ENCODE results near the gene GRIK4.

The GRIK4 gene

DNA sequence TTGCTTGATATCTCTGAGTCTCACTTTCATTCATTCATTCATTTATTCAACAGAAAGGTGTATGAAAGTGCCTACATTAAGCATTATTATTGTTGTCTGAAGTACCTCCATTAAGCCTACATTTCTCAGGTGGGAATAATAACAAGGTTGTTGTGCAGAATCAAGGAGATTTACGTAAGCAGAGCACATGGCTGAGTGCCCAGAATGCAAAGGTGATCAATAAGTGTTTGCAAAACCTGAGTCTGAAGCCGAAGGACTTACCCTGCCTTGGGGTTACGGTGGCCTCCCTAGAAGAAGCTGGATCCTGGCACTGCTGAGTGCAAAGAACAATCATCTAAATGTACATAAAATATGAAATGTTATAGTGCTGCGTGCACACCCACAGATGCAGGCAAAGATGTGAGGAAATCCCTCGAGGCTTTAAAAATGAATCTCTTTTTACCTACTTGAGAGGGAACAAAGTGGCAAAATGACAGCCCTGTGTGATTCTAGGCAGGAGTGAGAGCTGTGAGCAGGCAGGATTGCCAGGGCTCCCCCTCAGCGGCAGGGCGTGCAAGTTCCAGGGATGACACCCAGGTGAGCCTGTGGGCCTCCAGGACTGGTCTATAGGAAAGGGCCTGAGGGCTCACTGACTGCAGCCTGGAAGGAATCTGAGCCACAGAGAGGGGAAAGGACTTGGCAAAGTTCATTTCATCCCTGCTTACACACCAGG is 379.2 kb downstream of the GRIK4 start:
- Histone ChIP-seq H3K4me1 (ENCODE audit: insufficient read depth, low read length, poor library complexity, severe bottlenecking) (no peaks in the 10 kb centered on the region), H3K36me3 (ENCODE audit: insufficient read depth, low read length) (no peaks in the 10 kb centered on the region), H3K9ac (ENCODE audit: low read depth, low read length, poor library complexity, severe bottlenecking) (no peak overlapping the region), H3K79me2 (ENCODE audit: insufficient read depth, low read length) (no peaks in the 10 kb centered on the region), H3K27me3 (ENCODE audit: insufficient read depth, low read length, poor library complexity, severe bottlenecking) (no peaks in the 10 kb centered on the region), H3F3A (ENCODE audit: low read depth) (no peaks in the 10 kb centered on the region), H4K20me1 (ENCODE audit: insufficient read depth, low read length, poor library complexity, severe bottlenecking) (no peaks in the 10 kb centered on the region), H3K4me2 (ENCODE audit: low read depth, low read length, poor library complexity, severe bottlenecking) (no peak overlapping the region), H2AFZ (ENCODE audit: low read length) (no peak overlapping the region), H3K4me3 (ENCODE audit: low read length, poor library complexity, severe bottlenecking) (no peak overlapping the region), H3K9me2 (replicated peaks; ENCODE audit: low read depth, low read length) (no peaks in the 10 kb centered on the region), H3K9me3 (ENCODE audit: insufficient read depth, low read depth, low read length) (no peaks in the 10 kb centered on the region)
- TF ChIP-seq EZH2phosphoT487 (IDR thresholded peaks at IDR 0.05; ENCODE audit: borderline replicate concordance) = no peak
- TF ChIP-seq, protein P1, sequence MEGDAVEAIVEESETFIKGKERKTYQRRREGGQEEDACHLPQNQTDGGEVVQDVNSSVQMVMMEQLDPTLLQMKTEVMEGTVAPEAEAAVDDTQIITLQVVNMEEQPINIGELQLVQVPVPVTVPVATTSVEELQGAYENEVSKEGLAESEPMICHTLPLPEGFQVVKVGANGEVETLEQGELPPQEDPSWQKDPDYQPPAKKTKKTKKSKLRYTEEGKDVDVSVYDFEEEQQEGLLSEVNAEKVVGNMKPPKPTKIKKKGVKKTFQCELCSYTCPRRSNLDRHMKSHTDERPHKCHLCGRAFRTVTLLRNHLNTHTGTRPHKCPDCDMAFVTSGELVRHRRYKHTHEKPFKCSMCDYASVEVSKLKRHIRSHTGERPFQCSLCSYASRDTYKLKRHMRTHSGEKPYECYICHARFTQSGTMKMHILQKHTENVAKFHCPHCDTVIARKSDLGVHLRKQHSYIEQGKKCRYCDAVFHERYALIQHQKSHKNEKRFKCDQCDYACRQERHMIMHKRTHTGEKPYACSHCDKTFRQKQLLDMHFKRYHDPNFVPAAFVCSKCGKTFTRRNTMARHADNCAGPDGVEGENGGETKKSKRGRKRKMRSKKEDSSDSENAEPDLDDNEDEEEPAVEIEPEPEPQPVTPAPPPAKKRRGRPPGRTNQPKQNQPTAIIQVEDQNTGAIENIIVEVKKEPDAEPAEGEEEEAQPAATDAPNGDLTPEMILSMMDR (conservative IDR thresholded peaks at IDR 0.05; ENCODE audit: low read length) = no peak

- no peak for TF ChIP-seq EZH2phosphoT487 (IDR thresholded peaks at IDR 0.05; ENCODE audit: borderline replicate concordance)
- TF ChIP-seq, protein P1 (conservative IDR thresholded peaks at IDR 0.05; ENCODE audit: low read length) = no peak
- H2AFZ ChIP-seq (ENCODE audit: low read length) = no peak overlapping the region
- no peaks in the 10 kb centered on the region for H3K9me3 ChIP-seq (ENCODE audit: insufficient read depth, low read depth, low read length)
- H3F3A ChIP-seq (ENCODE audit: low read depth) = no peaks in the 10 kb centered on the region
- H3K79me2 ChIP-seq (ENCODE audit: insufficient read depth, low read length) = no peaks in the 10 kb centered on the region
- no peaks in the 10 kb centered on the region for H4K20me1 ChIP-seq (ENCODE audit: insufficient read depth, low read length, poor library complexity, severe bottlenecking)
- no peaks in the 10 kb centered on the region for H3K36me3 ChIP-seq (ENCODE audit: insufficient read depth, low read length)
- no peaks in the 10 kb centered on the region for H3K4me1 ChIP-seq (ENCODE audit: insufficient read depth, low read length, poor library complexity, severe bottlenecking)
- no peaks in the 10 kb centered on the region for H3K27me3 ChIP-seq (ENCODE audit: insufficient read depth, low read length, poor library complexity, severe bottlenecking)
- no peak overlapping the region for H3K9ac ChIP-seq (ENCODE audit: low read depth, low read length, poor library complexity, severe bottlenecking)
- no peak overlapping the region for H3K4me3 ChIP-seq (ENCODE audit: low read length, poor library complexity, severe bottlenecking)
- H3K9me2 ChIP-seq (replicated peaks; ENCODE audit: low read depth, low read length) = no peaks in the 10 kb centered on the region
- H3K4me2 ChIP-seq (ENCODE audit: low read depth, low read length, poor library complexity, severe bottlenecking) = no peak overlapping the region
Observed at GRCh38 chr11:120893440-120894201, 382.1 kb downstream of the GRIK4 start.

DNA sequence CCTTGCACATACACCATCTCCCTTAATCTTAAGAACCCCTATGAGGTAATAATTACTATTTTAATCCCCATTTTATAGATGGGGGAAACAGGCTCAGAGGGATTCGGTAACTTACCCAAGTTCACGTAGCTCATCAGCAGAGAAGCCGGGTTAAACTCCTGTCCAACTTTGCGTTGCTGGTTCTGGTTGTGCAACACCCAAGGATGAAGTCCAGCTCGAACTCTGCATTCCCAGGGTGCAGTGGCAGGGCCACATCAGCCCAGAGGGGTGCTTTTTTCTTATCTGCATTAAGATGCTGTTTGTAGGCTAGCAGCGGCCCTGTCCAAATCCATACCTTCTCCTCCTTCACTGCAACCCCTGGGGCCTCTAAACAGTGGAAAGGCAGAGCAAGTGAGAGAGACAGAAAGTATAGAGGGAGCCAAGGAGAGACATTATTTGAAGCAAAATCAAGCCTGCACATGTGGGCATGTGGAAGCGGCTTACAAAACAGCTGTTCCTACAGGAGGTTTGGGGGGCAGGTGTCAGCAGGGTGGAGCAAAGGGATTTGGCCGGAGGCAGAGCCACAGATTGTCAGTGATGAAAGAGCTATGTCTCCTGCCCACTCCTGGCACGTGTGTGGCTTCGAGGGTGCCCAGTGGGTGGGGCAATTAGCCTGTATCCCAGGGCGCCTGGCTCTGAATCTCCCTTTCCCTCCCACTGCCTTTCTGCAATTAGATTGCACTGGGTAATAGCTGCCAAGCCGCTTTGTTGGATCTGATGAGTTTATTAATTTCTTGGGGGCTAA is 382.8 kb downstream of the GRIK4 start:
- TF ChIP-seq EZH2phosphoT487 (IDR thresholded peaks at IDR 0.05; ENCODE audit: borderline replicate concordance) = no peak
- TF ChIP-seq, protein P1 (conservative IDR thresholded peaks at IDR 0.05; ENCODE audit: low read length) = no peak
- Histone ChIP-seq H3K4me2 (ENCODE audit: low read depth, low read length, poor library complexity, severe bottlenecking) (no peak overlapping the region), H3K9ac (ENCODE audit: low read depth, low read length, poor library complexity, severe bottlenecking) (no peak overlapping the region), H3K4me3 (ENCODE audit: low read length, poor library complexity, severe bottlenecking) (no peak overlapping the region), H3K79me2 (ENCODE audit: insufficient read depth, low read length) (no peaks in the 10 kb centered on the region), H2AFZ (ENCODE audit: low read length) (no peak overlapping the region), H3F3A (ENCODE audit: low read depth) (no peaks in the 10 kb centered on the region), H3K4me1 (ENCODE audit: insufficient read depth, low read length, poor library complexity, severe bottlenecking) (no peaks in the 10 kb centered on the region), H3K9me3 (ENCODE audit: insufficient read depth, low read depth, low read length) (no peaks in the 10 kb centered on the region), H4K20me1 (ENCODE audit: insufficient read depth, low read length, poor library complexity, severe bottlenecking) (no peaks in the 10 kb centered on the region), H3K36me3 (ENCODE audit: insufficient read depth, low read length) (no peaks in the 10 kb centered on the region), H3K27me3 (ENCODE audit: insufficient read depth, low read length, poor library complexity, severe bottlenecking) (no peaks in the 10 kb centered on the region), H3K9me2 (replicated peaks; ENCODE audit: low read depth, low read length) (no peaks in the 10 kb centered on the region)
